ENCODE results near the gene COL23A1. TPM values are rescaled to one million over a fixed set of nuclear protein-coding genes. Genes with fewer than 3 reads are reported as not detected.

Gene COL23A1
- total RNA-seq, 1 experiment from 2014 or later = not detected

GRCh38 chr5:178246624-178247279 lies 343.4 kb downstream of the COL23A1 start:
- DNase-seq (ENCODE audit: low spot score) = no peak
- CTCF ChIA-PET = no interaction called here
- POLR2A ChIA-PET (ENCODE audit: low non-redundant PET) = no interaction called here
- Histone ChIP-seq H3K27me3 (replicated peaks; ENCODE audit: insufficient read depth, low read depth, low read length, poor library complexity) (no peaks in the 10 kb centered on the region), H3K36me3 (ENCODE audit: insufficient read depth, low read length, poor library complexity, severe bottlenecking) (no peaks in the 10 kb centered on the region), H3K4me1 (ENCODE audit: insufficient read depth, low read length, poor library complexity, severe bottlenecking) (no peaks in the 10 kb centered on the region), H3K4me3 (ENCODE audit: low read depth, low read length, poor library complexity, severe bottlenecking) (no peak overlapping the region), H3K27ac (ENCODE audit: low read depth, low read length, poor library complexity, severe bottlenecking) (no peak overlapping the region), H3K9me3 (ENCODE audit: low read depth, low read length, poor library complexity, severe bottlenecking) (no peaks in the 10 kb centered on the region)
- no peak for TF ChIP-seq EZH2 (IDR thresholded peaks at IDR 0.05; ENCODE audit: borderline replicate concordance, low read depth, low read length, poor library complexity, severe bottlenecking)
- TF ChIP-seq, protein P1, sequence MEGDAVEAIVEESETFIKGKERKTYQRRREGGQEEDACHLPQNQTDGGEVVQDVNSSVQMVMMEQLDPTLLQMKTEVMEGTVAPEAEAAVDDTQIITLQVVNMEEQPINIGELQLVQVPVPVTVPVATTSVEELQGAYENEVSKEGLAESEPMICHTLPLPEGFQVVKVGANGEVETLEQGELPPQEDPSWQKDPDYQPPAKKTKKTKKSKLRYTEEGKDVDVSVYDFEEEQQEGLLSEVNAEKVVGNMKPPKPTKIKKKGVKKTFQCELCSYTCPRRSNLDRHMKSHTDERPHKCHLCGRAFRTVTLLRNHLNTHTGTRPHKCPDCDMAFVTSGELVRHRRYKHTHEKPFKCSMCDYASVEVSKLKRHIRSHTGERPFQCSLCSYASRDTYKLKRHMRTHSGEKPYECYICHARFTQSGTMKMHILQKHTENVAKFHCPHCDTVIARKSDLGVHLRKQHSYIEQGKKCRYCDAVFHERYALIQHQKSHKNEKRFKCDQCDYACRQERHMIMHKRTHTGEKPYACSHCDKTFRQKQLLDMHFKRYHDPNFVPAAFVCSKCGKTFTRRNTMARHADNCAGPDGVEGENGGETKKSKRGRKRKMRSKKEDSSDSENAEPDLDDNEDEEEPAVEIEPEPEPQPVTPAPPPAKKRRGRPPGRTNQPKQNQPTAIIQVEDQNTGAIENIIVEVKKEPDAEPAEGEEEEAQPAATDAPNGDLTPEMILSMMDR (conservative IDR thresholded peaks at IDR 0.05; ENCODE audit: low read depth, low read length) = no peak
- BruUV-seq (replicated peaks) = no TSS peak
- intact Hi-C loops (cut with micrococcal nuclease; ENCODE audit: unreplicated experiment) = no loop called here

DNA sequence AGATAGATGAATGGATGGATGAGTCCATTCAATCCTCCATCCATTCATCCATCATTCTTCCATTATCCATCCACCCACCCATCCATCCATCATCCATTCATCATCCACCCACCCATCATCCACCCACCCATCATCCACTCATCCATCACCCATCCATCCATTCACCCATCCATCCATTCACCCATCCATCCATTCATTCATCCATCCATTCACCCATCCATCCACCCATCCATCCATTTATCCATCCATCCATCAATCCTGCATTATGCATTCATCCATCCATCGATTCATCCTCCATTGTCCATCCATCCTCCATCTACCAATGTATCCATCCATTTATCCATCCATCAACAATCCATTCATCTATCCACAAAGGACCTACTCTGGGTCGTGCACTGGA lies 344.8 kb downstream of the COL23A1 start:
- BruUV-seq (replicated peaks) = no TSS peak
- no peaks in the 10 kb centered on the region for H3K36me3 ChIP-seq (ENCODE audit: insufficient read depth, low read length, poor library complexity, severe bottlenecking)
- POLR2A ChIA-PET (ENCODE audit: low non-redundant PET) = no interaction called here

GRCh38 chr5:178244576-178244975 lies 345.6 kb downstream of the COL23A1 start:
- ChIA-PET CTCF (no interaction called here), POLR2A (ENCODE audit: low non-redundant PET) (no interaction called here)
- DNase-seq (ENCODE audit: low spot score) = no peak

More for the DNA sequence above, 344.8 kb downstream of the COL23A1 start:
- no peaks in the 10 kb centered on the region for H3K4me1 ChIP-seq (ENCODE audit: insufficient read depth, low read length, poor library complexity, severe bottlenecking)
- no peak overlapping the region for H3K27ac ChIP-seq (ENCODE audit: low read depth, low read length, poor library complexity, severe bottlenecking)
- no peak overlapping the region for H3K4me3 ChIP-seq (ENCODE audit: low read depth, low read length, poor library complexity, severe bottlenecking)
- H3K9me3 ChIP-seq (ENCODE audit: low read depth, low read length, poor library complexity, severe bottlenecking) = no peaks in the 10 kb centered on the region
- intact Hi-C loops (cut with micrococcal nuclease; ENCODE audit: unreplicated experiment) = no loop called here
- DNase-seq (ENCODE audit: low spot score) = no peak
- H3K27me3 ChIP-seq (replicated peaks; ENCODE audit: insufficient read depth, low read depth, low read length, poor library complexity) = no peaks in the 10 kb centered on the region
- CTCF ChIA-PET = no interaction called here
- TF ChIP-seq, protein P1 (conservative IDR thresholded peaks at IDR 0.05; ENCODE audit: low read depth, low read length) = no peak
- no peak for TF ChIP-seq EZH2 (IDR thresholded peaks at IDR 0.05; ENCODE audit: borderline replicate concordance, low read depth, low read length, poor library complexity, severe bottlenecking)

More at GRCh38 chr5:178244576-178244975, 345.6 kb downstream of the COL23A1 start:
- no peaks in the 10 kb centered on the region for H3K4me1 ChIP-seq (ENCODE audit: insufficient read depth, low read length, poor library complexity, severe bottlenecking)
- TF ChIP-seq, protein P1 (conservative IDR thresholded peaks at IDR 0.05; ENCODE audit: low read depth, low read length) = no peak
- no peaks in the 10 kb centered on the region for H3K27me3 ChIP-seq (replicated peaks; ENCODE audit: insufficient read depth, low read depth, low read length, poor library complexity)
- intact Hi-C loops (cut with micrococcal nuclease; ENCODE audit: unreplicated experiment) = no loop called here
- no peaks in the 10 kb centered on the region for H3K9me3 ChIP-seq (ENCODE audit: low read depth, low read length, poor library complexity, severe bottlenecking)
- no TSS peak for BruUV-seq (replicated peaks)
- H3K27ac ChIP-seq (ENCODE audit: low read depth, low read length, poor library complexity, severe bottlenecking) = no peak overlapping the region
- no peak overlapping the region for H3K4me3 ChIP-seq (ENCODE audit: low read depth, low read length, poor library complexity, severe bottlenecking)
- no peaks in the 10 kb centered on the region for H3K36me3 ChIP-seq (ENCODE audit: insufficient read depth, low read length, poor library complexity, severe bottlenecking)
